K562 (cell line): ENCODE results near the gene SIKE1. TPM values are rescaled to one million over a fixed set of nuclear protein-coding genes. Genes with fewer than 3 reads are reported as not detected.

ENCODE experiments used
- ATF7 ChIP-seq: fragments of 450-650 bp; IDR thresholded peaks from 2 replicates; pipeline ENCODE4 v1.7.1; 2014; ENCODE audit warnings: mild to moderate bottlenecking, moderate library complexity
- BACH1 ChIP-seq: fragments of 200-800 bp; sonication (Bioruptor generic); IDR thresholded peaks from 2 replicates; pipeline ENCODE4 v1.6.1; 2016; ENCODE audit warnings: missing genetic modification characterization, missing compliant biosample characterization
- COPS2 ChIP-seq: fragments of 450-650 bp; conservative IDR thresholded peaks from 2 replicates; pipeline ENCODE4 v1.6.1; 2016; ENCODE audit warnings: mild to moderate bottlenecking, moderate library complexity
- FOXA1 ChIP-seq: fragments of 450-650 bp; IDR thresholded peaks from 2 replicates; pipeline ENCODE4 v1.6.1; 2016; ENCODE audit warnings: mild to moderate bottlenecking, borderline replicate concordance
- FUS ChIP-seq: fragments of 200-400 bp; formaldehyde crosslinking; optimal IDR thresholded peaks from 2 replicates; pipeline ENCODE3; 2017; ENCODE audit warnings: low read depth, low read length
- HDAC1 ChIP-seq, 2 experiments: fragments of 450-650 bp; IDR thresholded peaks; 2 replicates each; pipeline ENCODE4 v1.6.1; 2016 to 2017; ENCODE audit warnings: inconsistent platforms in 1 of 2, mild to moderate bottlenecking in 1 of 2, moderate library complexity in 1 of 2
- HMGN3 ChIP-seq: IDR thresholded peaks from 2 replicates; pipeline ENCODE4 v1.6.1; 2011; ENCODE audit warnings: borderline replicate concordance, low read depth, mild to moderate bottlenecking, mixed read lengths, low read length; ENCODE audit not compliant: insufficient read length; ENCODE audit errors: extremely low read depth
- KHSRP ChIP-seq: fragments of 450-650 bp; IDR thresholded peaks from 2 replicates; pipeline ENCODE4 v1.6.1; 2017
- NFATC3 ChIP-seq: fragments of 450-650 bp; IDR thresholded peaks from 2 replicates; pipeline ENCODE4 v1.6.1; 2017; ENCODE audit warnings: mild to moderate bottlenecking
- PHF8 ChIP-seq: fragments of 200-600 bp; sonication (generic); IDR thresholded peaks from 2 replicates; pipeline ENCODE4 v1.6.1; 2012; ENCODE audit warnings: mixed run types, mild to moderate bottlenecking, inconsistent platforms, low read length, moderate library complexity, borderline replicate concordance
- SIRT6 ChIP-seq: IDR thresholded peaks from one replicate; pipeline ENCODE4 v1.6.1; 2012; ENCODE audit warnings: low read depth, mild to moderate bottlenecking, control low read depth, inconsistent platforms, low read length, moderate library complexity
- SNRNP70 ChIP-seq: fragments of 200-400 bp; formaldehyde crosslinking; optimal IDR thresholded peaks from 2 replicates; pipeline ENCODE3; 2017; ENCODE audit warnings: low read depth, low read length
- SUPT5H ChIP-seq: fragments of 450-650 bp; IDR thresholded peaks from 2 replicates; pipeline ENCODE4 v1.6.1; 2016
- TAF7 ChIP-seq: fragments of 450-650 bp; IDR thresholded peaks from 2 replicates; pipeline ENCODE4 v1.6.1; 2016; ENCODE audit warnings: missing genetic modification characterization, missing compliant biosample characterization
- TGIF2 ChIP-seq: sonication (generic); formaldehyde crosslinking; IDR thresholded peaks from 2 replicates; pipeline ENCODE4 v1.8.1; 2022; ENCODE audit warnings: mild to moderate bottlenecking, missing genetic modification reagents, moderate library complexity
- TOE1 ChIP-seq, 2 experiments: fragments of 450-650 bp in 1 of 2; sonication (generic) in 1 of 2; formaldehyde crosslinking in 1 of 2; IDR thresholded peaks; 2 replicates each; pipeline versions ENCODE4 v1.7.1 to v1.8.0; 2016 to 2022; ENCODE audit warnings: borderline replicate concordance in 2 of 2, mild to moderate bottlenecking in 2 of 2, antibody characterized with exemption in 1 of 2, inconsistent platforms in 1 of 2, low read depth in 1 of 2, missing genetic modification reagents in 1 of 2, moderate library complexity in 1 of 2
- ZKSCAN3 ChIP-seq: fragments of 250-450 bp; sonication (Bioruptor Pico); IDR thresholded peaks from 2 replicates; pipeline ENCODE4 v1.4.0; 2020
- ZNF121 ChIP-seq: sonication (generic); formaldehyde crosslinking; conservative IDR thresholded peaks from 2 replicates; pipeline ENCODE4 v1.8.0; 2022; ENCODE audit warnings: missing genetic modification reagents
- ZNF184 ChIP-seq: sonication (generic); formaldehyde crosslinking; IDR thresholded peaks from 2 replicates; pipeline ENCODE4 v1.5.0; 2020; ENCODE audit warnings: missing genetic modification reagents
- ZNF589 ChIP-seq: fragments of 200-800 bp; sonication (Bioruptor generic); IDR thresholded peaks from 2 replicates; pipeline ENCODE4 v1.6.1; 2016; ENCODE audit warnings: low read depth, missing genetic modification characterization, missing compliant biosample characterization
- ZNF764 ChIP-seq: fragments of 250-450 bp; sonication (Bioruptor Pico); IDR thresholded peaks from 2 replicates; pipeline ENCODE4 v1.4.0; 2020; ENCODE audit warnings: low read depth, mild to moderate bottlenecking, moderate library complexity
- ZNF780A ChIP-seq: fragments of 250-450 bp; sonication (Bioruptor Pico); IDR thresholded peaks from 2 replicates; pipeline ENCODE4 v1.5.0; 2021; ENCODE audit warnings: mild to moderate bottlenecking
- polyA plus RNA-seq, 8 experiments: library from polyadenylated mRNA; depleted of rRNA in 4 of 8; stranded (reverse) in 5 of 8; unstranded in 3 of 8; fragments of >200 nt; fragmentation: Nextera tagmentation in 2 of 8; fragmentation: Illumina TruSeq in 1 of 8; extraction: Ambion mirVana in 2 of 8; extraction: Trizol in 1 of 8; gene quantifications; 2 replicates each; pipeline versions ENCODE4 v1.2.1 to v1.2.3, GENCODE V29; 2011 to 2014; ENCODE audit warnings: inconsistent platforms in 1 of 8, missing spikeins in 1 of 8
- total RNA-seq, 7 experiments: library from RNA; depleted of rRNA in 6 of 7; stranded (reverse); fragments of >200 nt in 6 of 7; fragmentation: Illumina TruSeq in 2 of 7; extraction: Trizol in 2 of 7; gene quantifications; 2 replicates each; pipeline versions ENCODE4 v1.2.1 to v1.2.3, GENCODE V29; 2011 to 2021; ENCODE audit warnings: low replicate concordance in 1 of 7
- TF ChIP-seq, protein P1 (sequence below): fragments of 450-650 bp; conservative IDR thresholded peaks from 2 replicates; pipeline ENCODE4 v1.6.1; 2016; ENCODE audit warnings: missing genetic modification characterization, low read depth, mild to moderate bottlenecking, missing compliant biosample characterization, moderate library complexity
- TF ChIP-seq, protein P2 (sequence below): sonication (generic); formaldehyde crosslinking; IDR thresholded peaks from 2 replicates; pipeline ENCODE4 v1.8.0; 2022; ENCODE audit warnings: mild to moderate bottlenecking, low read depth, missing genetic modification reagents
- TF ChIP-seq, protein P3 (sequence below): sonication (generic); formaldehyde crosslinking; IDR thresholded peaks from 2 replicates; pipeline ENCODE4 v1.8.0; 2022; ENCODE audit warnings: mild to moderate bottlenecking, missing genetic modification reagents, borderline replicate concordance

Gene SIKE1
- total and polyA plus RNA-seq, 9 of the 15 experiments (the other 6 are each of a cell fraction or from before 2014, with no cell fraction given), result 21.8 to 144 (median 76.3) TPM

DNA sequence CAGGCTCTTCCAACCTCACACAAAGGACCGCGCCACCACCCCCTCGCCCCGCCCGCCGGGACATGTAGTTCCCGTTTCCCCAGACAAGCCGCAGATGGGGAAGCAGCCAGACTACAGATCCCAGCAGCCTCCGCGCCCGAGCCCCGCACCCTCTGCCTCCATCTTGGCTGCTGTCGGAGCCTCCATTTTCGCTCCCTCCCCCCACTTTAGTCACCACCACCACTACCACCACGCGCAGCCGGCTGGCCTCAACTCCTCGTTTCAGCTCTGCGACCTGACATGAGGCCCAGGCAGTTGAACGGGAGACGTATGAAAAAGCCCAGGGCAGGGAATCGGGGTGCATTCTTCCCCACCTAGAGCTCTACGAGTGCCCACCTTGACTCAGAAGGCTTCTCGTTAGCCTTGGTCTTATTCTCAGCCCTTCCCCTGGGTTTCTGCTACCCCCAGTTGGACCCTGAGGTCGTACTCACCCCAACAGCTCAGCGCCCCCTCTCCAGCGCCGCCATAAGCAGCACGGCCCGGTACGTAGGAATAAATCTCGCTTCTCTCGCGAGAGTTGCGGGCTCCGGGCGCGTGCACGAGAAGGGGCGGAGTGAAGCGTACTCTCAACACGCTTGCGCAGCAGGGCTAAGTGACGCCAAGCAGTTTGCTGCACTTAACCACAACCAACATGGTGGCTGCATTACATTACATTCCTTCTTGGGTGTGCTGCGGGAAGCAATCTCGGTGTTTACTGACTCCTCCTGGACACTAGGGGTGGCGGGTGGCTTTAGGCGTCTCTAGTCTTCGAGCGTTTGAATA, 22.8 kb downstream of the SIKE1 start, which contains the start of gene CSDE1 (continued):
- TF ChIP-seq, protein P1, sequence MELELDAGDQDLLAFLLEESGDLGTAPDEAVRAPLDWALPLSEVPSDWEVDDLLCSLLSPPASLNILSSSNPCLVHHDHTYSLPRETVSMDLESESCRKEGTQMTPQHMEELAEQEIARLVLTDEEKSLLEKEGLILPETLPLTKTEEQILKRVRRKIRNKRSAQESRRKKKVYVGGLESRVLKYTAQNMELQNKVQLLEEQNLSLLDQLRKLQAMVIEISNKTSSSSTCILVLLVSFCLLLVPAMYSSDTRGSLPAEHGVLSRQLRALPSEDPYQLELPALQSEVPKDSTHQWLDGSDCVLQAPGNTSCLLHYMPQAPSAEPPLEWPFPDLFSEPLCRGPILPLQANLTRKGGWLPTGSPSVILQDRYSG (tag), result no peak
- peak; percentile 48; the same call in 1 of the 2 replicates for TF ChIP-seq BACH1 (tag)
- peak; percentile 56 for TF ChIP-seq HMGN3
- TF ChIP-seq, protein P2, sequence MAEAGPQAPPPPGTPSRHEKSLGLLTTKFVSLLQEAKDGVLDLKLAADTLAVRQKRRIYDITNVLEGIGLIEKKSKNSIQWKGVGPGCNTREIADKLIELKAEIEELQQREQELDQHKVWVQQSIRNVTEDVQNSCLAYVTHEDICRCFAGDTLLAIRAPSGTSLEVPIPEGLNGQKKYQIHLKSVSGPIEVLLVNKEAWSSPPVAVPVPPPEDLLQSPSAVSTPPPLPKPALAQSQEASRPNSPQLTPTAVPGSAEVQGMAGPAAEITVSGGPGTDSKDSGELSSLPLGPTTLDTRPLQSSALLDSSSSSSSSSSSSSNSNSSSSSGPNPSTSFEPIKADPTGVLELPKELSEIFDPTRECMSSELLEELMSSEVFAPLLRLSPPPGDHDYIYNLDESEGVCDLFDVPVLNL, result 0 out of 2 replicates have a peak, but pooled peaks have one; percentile 11
- TF ChIP-seq ZKSCAN3 (CRISPR knock-in tag), result no peak
- TF ChIP-seq ZNF589 (CRISPR knock-in tag), result no peak
- peak; percentile 100 for TF ChIP-seq PHF8
- TF ChIP-seq ZNF764 (CRISPR knock-in tag), result peak; percentile 96
- peak in 1 of 2 experiments; percentile 42; a peak in 1 of 4 replicates for TF ChIP-seq HDAC1 (IDR thresholded peaks at IDR 0.05)
- TF ChIP-seq ZNF184 (CRISPR knock-in tag), result no peak
- no peak for TF ChIP-seq TGIF2 (CRISPR knock-in tag)
- no peak for TF ChIP-seq KHSRP
- TF ChIP-seq SNRNP70, result no peak
- TF ChIP-seq ZNF121, result no peak
- peak; percentile 99 for TF ChIP-seq TAF7
- TF ChIP-seq TOE1 (IDR thresholded peaks at IDR 0.05; ENCODE audit: borderline replicate concordance), result peak; percentile 80
- peak; percentile 96; the same call in 1 of the 2 replicates for TF ChIP-seq TOE1 (CRISPR knock-in tag; IDR thresholded peaks at IDR 0.05; ENCODE audit: borderline replicate concordance, low read depth)
- TF ChIP-seq FOXA1, result no peak
- TF ChIP-seq SUPT5H, result peak; percentile 99
- TF ChIP-seq, protein P3, sequence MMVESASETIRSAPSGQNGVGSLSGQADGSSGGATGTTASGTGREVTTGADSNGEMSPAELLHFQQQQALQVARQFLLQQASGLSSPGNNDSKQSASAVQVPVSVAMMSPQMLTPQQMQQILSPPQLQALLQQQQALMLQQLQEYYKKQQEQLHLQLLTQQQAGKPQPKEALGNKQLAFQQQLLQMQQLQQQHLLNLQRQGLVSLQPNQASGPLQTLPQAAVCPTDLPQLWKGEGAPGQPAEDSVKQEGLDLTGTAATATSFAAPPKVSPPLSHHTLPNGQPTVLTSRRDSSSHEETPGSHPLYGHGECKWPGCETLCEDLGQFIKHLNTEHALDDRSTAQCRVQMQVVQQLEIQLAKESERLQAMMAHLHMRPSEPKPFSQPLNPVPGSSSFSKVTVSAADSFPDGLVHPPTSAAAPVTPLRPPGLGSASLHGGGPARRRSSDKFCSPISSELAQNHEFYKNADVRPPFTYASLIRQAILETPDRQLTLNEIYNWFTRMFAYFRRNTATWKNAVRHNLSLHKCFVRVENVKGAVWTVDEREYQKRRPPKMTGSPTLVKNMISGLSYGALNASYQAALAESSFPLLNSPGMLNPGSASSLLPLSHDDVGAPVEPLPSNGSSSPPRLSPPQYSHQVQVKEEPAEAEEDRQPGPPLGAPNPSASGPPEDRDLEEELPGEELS (CRISPR knock-in tag), result no peak
- TF ChIP-seq SIRT6, result no peak
- TF ChIP-seq NFATC3, result peak; percentile 19; the same call in 1 of the 2 replicates
- TF ChIP-seq ZNF780A (CRISPR knock-in tag), result no peak
- peak; percentile 90 for TF ChIP-seq ATF7
- TF ChIP-seq FUS, result no peak
- no peak for TF ChIP-seq COPS2
